Prostate gland (tissue), 2 donors: Measurements from ENCODE around the gene FBXW7. TPM values are rescaled to one million over a fixed set of nuclear protein-coding genes. Genes with fewer than 3 reads are reported as not detected.

ENCODE experiments used
- DNase-seq: peaks from one replicate; pipeline ENCODE4 v3.0.0-alpha.2; 2019; ENCODE audit warnings: low spot score
- H3K27ac ChIP-seq, 2 donors: fragments of 200-600 bp; sonication (generic); 2 replicates each; pipeline ENCODE4 v1.5.1; 2017 to 2019
- H3K27me3 ChIP-seq: fragments of 200-600 bp; sonication (generic); replicated peaks from 2 replicates; pipeline ENCODE4 v1.5.1; 2019; ENCODE audit not compliant: insufficient read depth
- H3K36me3 ChIP-seq, 2 donors: fragments of 200-600 bp; sonication (generic); 1 replicate in 1 of 2; 2 replicates in 1 of 2; pipeline versions ENCODE4 v1.5.1 to v1.8.1; 2017 to 2019
- H3K4me1 ChIP-seq: fragments of 200-600 bp; sonication (generic); replicated peaks from 2 replicates; pipeline ENCODE4 v1.5.1; 2019
- H3K4me3 ChIP-seq, 2 donors: fragments of 200-600 bp; sonication (generic); 2 replicates each; pipeline ENCODE4 v1.5.1; 2017 to 2019
- H3K9me3 ChIP-seq: fragments of 200-600 bp; sonication (generic); 2 replicates; pipeline ENCODE4 v1.5.1; 2017
- CTCF ChIP-seq, 4 experiments: fragments of 200-600 bp in 2 of 4; fragments of 450-650 bp in 2 of 4; sonication (generic) in 2 of 4; IDR thresholded peaks; 1 replicate in 3 of 4; 2 replicates in 1 of 4; pipeline ENCODE4 v1.5.1; 2016 to 2019; ENCODE audit warnings: antibody characterized with exemption in 4 of 4, mild to moderate bottlenecking in 2 of 4, moderate library complexity in 2 of 4
- POLR2A ChIP-seq: fragments of 450-650 bp; IDR thresholded peaks from one replicate; pipeline ENCODE4 v1.6.1; 2016; ENCODE audit warnings: antibody characterized with exemption, mild to moderate bottlenecking
- POLR2AphosphoS5 ChIP-seq: sonication (generic); formaldehyde crosslinking; IDR thresholded peaks from one replicate; pipeline ENCODE4 v1.6.1; 2017; ENCODE audit warnings: antibody characterized with exemption
- WGBS: methylation state at CpG from one replicate; pipeline ENCODE4 v1.1.5; 2018; 5-methylcytosine and 5-hydroxymethylcytosine counted together
- intact Hi-C: fragments of 100-400 bp; cut with DNase I; formaldehyde crosslinking; loops from one replicate; pipeline ENCODE4 v1.14.2; 2022
- total RNA-seq, 2 donors: library from RNA; depleted of rRNA; stranded (reverse); fragments of >200 nt; gene quantifications; one replicate each; pipeline ENCODE4 v1.1.0, GENCODE V29; 2016

Gene FBXW7
- total RNA-seq, 2 donors from 2014 or later = 21.8 to 24.9 TPM

- Histone ChIP-seq H3K4me3 (no peak overlapping the region), H3K4me1 (no peaks in the 10 kb centered on the region), H3K27me3 (no peaks in the 10 kb centered on the region), H3K36me3 (no peaks in the 10 kb centered on the region), H3K9me3 (no peaks in the 10 kb centered on the region), H3K27ac (no peak overlapping the region)
- intact Hi-C loops = no loop called here
- TF ChIP-seq CTCF (IDR thresholded peaks at IDR 0.05) (no peak), POLR2A (no peak), POLR2AphosphoS5 (no peak)
- WGBS = 44% methylated on average over 9 of the region's 9 CpGs
- DNase-seq = no peak
Measured at GRCh38 chr4:152572417-152573086, 36.7 kb upstream of the FBXW7 start.

GRCh38 chr4:152571770-152572169, 35.9 kb upstream of the FBXW7 start:
- intact Hi-C loops = no loop called here
- H3K4me1 ChIP-seq = no peaks in the 10 kb centered on the region
- H3K36me3 ChIP-seq = no peaks in the 10 kb centered on the region
- no peaks in the 10 kb centered on the region for H3K9me3 ChIP-seq
- no peak for DNase-seq
- 88% methylated on average over 1 of the region's 1 CpG for WGBS
- H3K4me3 ChIP-seq = no peak overlapping the region
- no peak overlapping the region for H3K27ac ChIP-seq
- no peak for TF ChIP-seq POLR2A
- no peak for TF ChIP-seq CTCF (IDR thresholded peaks at IDR 0.05)
- no peak for TF ChIP-seq POLR2AphosphoS5
- no peaks in the 10 kb centered on the region for H3K27me3 ChIP-seq

GRCh38 chr4:152571296-152571695, 35.4 kb upstream of the FBXW7 start:
- no peaks in the 10 kb centered on the region for H3K36me3 ChIP-seq
- H3K27ac ChIP-seq = no peak overlapping the region
- no peak overlapping the region for H3K4me3 ChIP-seq
- intact Hi-C loops = no loop called here
- H3K9me3 ChIP-seq = no peaks in the 10 kb centered on the region
- 76% methylated on average over 1 of the region's 1 CpG for WGBS
- TF ChIP-seq CTCF (IDR thresholded peaks at IDR 0.05) (no peak), POLR2AphosphoS5 (no peak)
- DNase-seq = no peak
- H3K27me3 ChIP-seq = no peaks in the 10 kb centered on the region
- no peaks in the 10 kb centered on the region for H3K4me1 ChIP-seq

- intact Hi-C loops = no loop called here
Measured at GRCh38 chr4:152565333-152565732, 29.4 kb upstream of the FBXW7 start.

More at GRCh38 chr4:152565333-152565732, 29.4 kb upstream of the FBXW7 start:
- no peak overlapping the region for H3K27ac ChIP-seq
- 35% methylated on average over 6 of the region's 6 CpGs for WGBS
- TF ChIP-seq POLR2AphosphoS5 (no peak), CTCF (IDR thresholded peaks at IDR 0.05) (no peak), POLR2A (no peak)
- H3K36me3 ChIP-seq = no peaks in the 10 kb centered on the region
- no peak overlapping the region for H3K4me3 ChIP-seq
- no peaks in the 10 kb centered on the region for H3K27me3 ChIP-seq
- H3K4me1 ChIP-seq = peaks cover 3% of the 10 kb centered on the region
- DNase-seq = no peak
- no peaks in the 10 kb centered on the region for H3K9me3 ChIP-seq
